Ovary (tissue), 9 donors: ENCODE data around the gene RXYLT1. TPM values are rescaled to one million over a fixed set of nuclear protein-coding genes. Genes with fewer than 3 reads are reported as not detected.

Experiments
- DNase-seq, 5 donors: peaks; one replicate each; pipeline ENCODE4 v3.0.0-alpha.2; 2019 to 2020
- H3K27ac ChIP-seq, 2 donors: fragments of 200-600 bp; one replicate each; pipeline versions ENCODE4 v1.5.1 to v1.8.0; 2019 to 2022
- H3K27me3 ChIP-seq: fragments of 200-600 bp; one replicate; pipeline ENCODE4 v1.8.0; 2022
- H3K36me3 ChIP-seq: fragments of 200-600 bp; sonication (generic); one replicate; pipeline ENCODE4 v1.5.1; 2019
- H3K4me1 ChIP-seq: one replicate; pipeline ENCODE4 v1.8.1; 2013; ENCODE audit warnings: mild to moderate bottlenecking, moderate library complexity; ENCODE audit not compliant: insufficient read depth
- H3K4me3 ChIP-seq: fragments of 200-600 bp; sonication (generic); one replicate; pipeline ENCODE4 v1.5.1; 2017
- H3K9me3 ChIP-seq, 2 donors: fragments of 200-600 bp in 1 of 2; sonication (generic) in 1 of 2; one replicate each; pipeline versions ENCODE4 v1.5.1 to v1.8.1; 2013 to 2019; ENCODE audit warnings: mild to moderate bottlenecking in 1 of 2, moderate library complexity in 1 of 2
- CTCF ChIP-seq, 3 donors: fragments of 450-650 bp in 2 of 3; fragments of 200-600 bp in 1 of 3; IDR thresholded peaks; one replicate each; pipeline versions ENCODE4 v1.5.1 to v1.8.0; 2016 to 2022; ENCODE audit warnings: antibody characterized with exemption in 3 of 3, mild to moderate bottlenecking in 1 of 3
- EP300 ChIP-seq: sonication (generic); formaldehyde crosslinking; IDR thresholded peaks from one replicate; pipeline ENCODE4 v1.6.1; 2017; ENCODE audit warnings: antibody characterized with exemption
- POLR2A ChIP-seq: fragments of 450-650 bp; IDR thresholded peaks from one replicate; pipeline ENCODE4 v1.6.1; 2017; ENCODE audit warnings: antibody characterized with exemption, mild to moderate bottlenecking, moderate library complexity
- WGBS, 3 donors: extraction: QIAGEN DNeasy Blood & Tissue Kit in 1 of 3; methylation state at CpG; one replicate each; pipeline versions ENCODE4 v1.1.5 to v1.1.7; 2013 to 2017; 5-methylcytosine and 5-hydroxymethylcytosine counted together
- intact Hi-C, 4 donors: fragments of 100-400 bp; cut with DNase I; formaldehyde crosslinking; loops; one replicate each; pipeline versions ENCODE4 v1.11.0 to v1.15.1; 2022 to 2023
- polyA plus RNA-seq, 2 donors: library from polyadenylated mRNA; stranded (reverse); fragments of 200-250 nt in 1 of 2; fragments of 350-450 nt in 1 of 2; fragmentation: Illumina TruSeq in 1 of 2; extraction: RNeasy Lipid Tissue Mini Kit (QIAGEN cat#74804) in 1 of 2; gene quantifications; one replicate each; pipeline ENCODE4 v1.2.3, GENCODE V29; 2013 to 2014
- total RNA-seq, 7 donors: library from RNA; depleted of rRNA in 2 of 7; stranded (reverse); fragments of >200 nt in 2 of 7; fragmentation: NEBNext Ultra II Directional in 3 of 7; extraction: Animal tissue kit (Norgen Biotek cat#: 25700) in 3 of 7; gene quantifications; one replicate each; pipeline versions ENCODE4 v1.1.0 to v1.2.4, GENCODE V29; 2016 to 2023
- donor health status: DM: no; HTN: no; CAD: no; lungs with moderate emphysema.
- donor health status: DM: no; HTN: no; CAD: no.
- donor health status: Bipolar disorder and iron deficiency.
- donor health status: DM: yes; HTN: yes; CAD: no.
- donor health status: DM: no; HTN: no; CAD: no.
- donor health status: DM: yes; HTN: yes; CAD: no.

The RXYLT1 gene
- total and polyA plus RNA-seq, 9 donors: 15.0 to 23.3 (median 20.2) TPM

DNA sequence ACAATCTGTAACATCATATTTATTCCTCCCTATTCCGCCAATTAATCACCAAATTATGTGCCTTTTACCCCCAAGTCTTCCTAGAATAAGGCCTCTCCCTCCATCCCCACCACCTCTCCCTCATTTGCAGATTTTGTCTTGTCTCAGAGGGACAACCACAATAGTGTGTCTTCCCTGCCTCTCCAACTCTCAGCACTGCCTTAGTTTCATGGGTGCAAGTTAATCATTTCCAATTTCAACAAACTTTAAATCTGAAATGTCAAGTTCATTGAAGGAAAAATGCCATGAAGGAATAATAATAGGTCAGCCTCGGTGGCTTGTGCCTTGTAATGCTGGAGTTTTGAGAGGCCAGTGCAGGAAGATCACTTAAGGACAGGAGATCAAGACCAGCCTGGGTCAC is 31.6 kb downstream of the RXYLT1 start:
- Histone ChIP-seq H3K4me3 (no peak overlapping the region), H3K36me3 (no peaks in the 10 kb centered on the region), H3K27me3 (no peaks in the 10 kb centered on the region), H3K9me3 (no peaks in the 10 kb centered on the region), H3K4me1 (no peaks in the 10 kb centered on the region), H3K27ac (no peak overlapping the region)
- intact Hi-C loops: no loop called here
- DNase-seq: no peak
- WGBS, 3 donors: 88 to 93% (median 88%) methylated on average over 2 of the region's 2 CpGs
- TF ChIP-seq EP300 (no peak), CTCF (IDR thresholded peaks at IDR 0.05) (no peak), POLR2A (no peak)

DNA sequence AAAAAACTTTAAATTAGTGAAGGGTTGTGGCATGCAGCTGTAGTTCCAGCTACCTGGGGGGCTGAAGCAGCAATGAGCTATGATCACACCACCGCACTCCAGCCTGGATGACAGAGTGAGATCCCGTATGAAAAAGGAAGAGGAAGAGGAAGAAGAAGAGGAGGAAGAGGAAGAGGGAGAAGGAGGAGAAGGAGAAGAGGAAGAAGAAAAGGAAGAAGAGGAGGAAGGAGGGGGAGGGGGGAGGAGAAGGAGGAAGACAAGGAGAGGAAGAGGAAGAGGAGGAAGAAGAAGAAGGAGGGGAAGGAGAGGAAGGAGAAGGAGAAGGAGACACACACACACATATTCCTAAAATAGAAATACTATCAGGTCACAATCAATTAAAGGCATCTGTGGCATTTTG is 32.0 kb downstream of the RXYLT1 start:
- Histone ChIP-seq H3K4me3 (no peak overlapping the region), H3K4me1 (no peaks in the 10 kb centered on the region), H3K27me3 (no peaks in the 10 kb centered on the region), H3K27ac (no peak overlapping the region), H3K36me3 (no peaks in the 10 kb centered on the region), H3K9me3 (no peaks in the 10 kb centered on the region)
- 83 to 92% (median 84%) methylated on average over 2 of the region's 2 CpGs for WGBS, 3 donors
- DNase-seq: no peak
- intact Hi-C loops: no loop called here
- TF ChIP-seq CTCF (IDR thresholded peaks at IDR 0.05) (no peak), POLR2A (no peak), EP300 (no peak)

- no peaks in the 10 kb centered on the region for H3K4me1 ChIP-seq
- no peak overlapping the region for H3K27ac ChIP-seq
- no peak overlapping the region for H3K4me3 ChIP-seq
- H3K9me3 ChIP-seq: no peaks in the 10 kb centered on the region
- H3K27me3 ChIP-seq: no peaks in the 10 kb centered on the region
- DNase-seq: no peak
- TF ChIP-seq CTCF (IDR thresholded peaks at IDR 0.05) (no peak), POLR2A (no peak), EP300 (no peak)
- H3K36me3 ChIP-seq: no peaks in the 10 kb centered on the region
- WGBS, 3 donors: 70 to 74% (median 70%) methylated on average over 4 of the region's 4 CpGs
- intact Hi-C loops: no loop called here
These were observed 34.5 kb downstream of the RXYLT1 start for GRCh38 chr12:63814146-63814772.

DNA sequence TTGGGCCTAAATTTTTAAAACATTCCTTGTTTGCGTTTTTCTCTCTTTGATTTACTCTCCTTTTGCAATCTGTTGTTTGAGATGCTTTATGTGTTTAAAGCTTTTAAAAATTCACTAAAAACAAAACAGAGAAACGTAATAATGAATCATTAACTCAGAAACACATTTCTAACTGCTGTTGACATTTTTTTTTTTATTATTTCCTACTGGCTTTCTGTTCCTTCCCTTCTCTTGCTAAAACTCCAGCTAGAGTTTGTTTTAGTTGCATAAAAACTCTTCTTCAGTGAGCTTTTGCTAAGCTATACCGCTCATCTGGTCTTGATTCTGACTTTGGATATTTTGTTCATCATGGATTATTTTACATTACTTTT is 35.8 kb downstream of the RXYLT1 start:
- H3K36me3 ChIP-seq: no peaks in the 10 kb centered on the region
- H3K27ac ChIP-seq: no peak overlapping the region
- no peaks in the 10 kb centered on the region for H3K27me3 ChIP-seq
- TF ChIP-seq POLR2A (no peak), CTCF (IDR thresholded peaks at IDR 0.05) (no peak), EP300 (no peak)
- no peaks in the 10 kb centered on the region for H3K9me3 ChIP-seq
- 75 to 86% (median 78%) methylated on average over 3 of the region's 3 CpGs for WGBS, 3 donors
- intact Hi-C loops: no loop called here
- H3K4me3 ChIP-seq: no peak overlapping the region
- no peak for DNase-seq
- H3K4me1 ChIP-seq: no peaks in the 10 kb centered on the region
